ENCODE data around the gene HERC4. TPM values are rescaled to one million over a fixed set of nuclear protein-coding genes. Genes with fewer than 3 reads are reported as not detected.

Gene HERC4
- total and polyA plus RNA-seq, 4 donors: 7.3 to 53.2 (median 16.0) TPM

GRCh38 chr10:68087685-68088401, 12.8 kb upstream of the HERC4 start:
- H3K27me3 ChIP-seq (ENCODE audit: control insufficient read depth in 4 of 4, insufficient read depth in 4 of 4, low read length in 3 of 4): no peaks in the 10 kb centered on the region
- no peak overlapping the region for H3K4me3 ChIP-seq (ENCODE audit: low read depth in 1 of 3, low read length in 3 of 3)
- WGBS: 69% methylated on average over 2 of the region's 2 CpGs
- H3K9me3 ChIP-seq (ENCODE audit: control insufficient read depth in 4 of 4, low read length in 3 of 4): no peaks in the 10 kb centered on the region
- no peak for DNase-seq (ENCODE audit: low spot score)
- no peaks in the 10 kb centered on the region for H3K36me3 ChIP-seq (ENCODE audit: control insufficient read depth in 4 of 4, insufficient read depth in 3 of 4, low read depth in 1 of 4, low read length in 3 of 4)
- peaks cover 0 to 9% (median 5%) of the 10 kb centered on the region in 4 donors for H3K4me1 ChIP-seq (ENCODE audit: control insufficient read depth in 4 of 4, insufficient read depth in 4 of 4, low read length in 3 of 4)
- H3K27ac ChIP-seq (ENCODE audit: low read depth in 1 of 2, low read length in 2 of 2): no peak overlapping the region
- TF ChIP-seq EGR1 (IDR thresholded peaks at IDR 0.05; ENCODE audit: low read depth in 2 of 2): no peak
- no peak for TF ChIP-seq YY1 (IDR thresholded peaks at IDR 0.05)
- no peak for TF ChIP-seq NR2F2 (IDR thresholded peaks at IDR 0.05)
- no peak for TF ChIP-seq ATF3 (IDR thresholded peaks at IDR 0.05)
- TF ChIP-seq REST (IDR thresholded peaks at IDR 0.05): no peak
- no peak for TF ChIP-seq HNF4G (IDR thresholded peaks at IDR 0.05)
- TF ChIP-seq RAD21 (IDR thresholded peaks at IDR 0.05): no peak
- TF ChIP-seq FOXA2 (IDR thresholded peaks at IDR 0.05): no peak
- TF ChIP-seq FOXA1 (IDR thresholded peaks at IDR 0.05): no peak
- TF ChIP-seq TAF1 (conservative IDR thresholded peaks at IDR 0.05): no peak
- TF ChIP-seq MAX (IDR thresholded peaks at IDR 0.05): no peak
- no peak for TF ChIP-seq GABPA (IDR thresholded peaks at IDR 0.05 in 1 of 2, conservative IDR thresholded peaks at IDR 0.05 in 1 of 2)
- H3K9ac ChIP-seq (ENCODE audit: low read depth in 1 of 2, low read length in 2 of 2): no peak overlapping the region

- Histone ChIP-seq H3K36me3 (ENCODE audit: control insufficient read depth in 4 of 4, insufficient read depth in 3 of 4, low read depth in 1 of 4, low read length in 3 of 4) (no peaks in the 10 kb centered on the region), H3K27me3 (ENCODE audit: control insufficient read depth in 4 of 4, insufficient read depth in 4 of 4, low read length in 3 of 4) (no peaks in the 10 kb centered on the region), H3K4me1 (ENCODE audit: control insufficient read depth in 4 of 4, insufficient read depth in 4 of 4, low read length in 3 of 4) (peaks cover 0 to 9% (median 5%) of the 10 kb centered on the region in 4 donors), H3K9ac (ENCODE audit: low read depth in 1 of 2, low read length in 2 of 2) (no peak overlapping the region), H3K9me3 (ENCODE audit: control insufficient read depth in 4 of 4, low read length in 3 of 4) (no peaks in the 10 kb centered on the region), H3K27ac (ENCODE audit: low read depth in 1 of 2, low read length in 2 of 2) (no peak overlapping the region), H3K4me3 (ENCODE audit: low read depth in 1 of 3, low read length in 3 of 3) (no peak overlapping the region)
- 68% methylated on average over 7 of the region's 7 CpGs for WGBS
- DNase-seq (ENCODE audit: low spot score): no peak
- TF ChIP-seq MAX (IDR thresholded peaks at IDR 0.05) (no peak), FOXA1 (IDR thresholded peaks at IDR 0.05) (peak; percentile 92), RAD21 (IDR thresholded peaks at IDR 0.05) (peak in 1 of 2 donors; percentile 8), JUND (IDR thresholded peaks at IDR 0.05) (peak in 1 of 2 donors; percentile 22), REST (IDR thresholded peaks at IDR 0.05) (no peak), HNF4A (conservative IDR thresholded peaks at IDR 0.05) (peak; percentile 39 to 49), YY1 (IDR thresholded peaks at IDR 0.05) (no peak), RXRA (IDR thresholded peaks at IDR 0.05) (peak in 1 of 2 donors; percentile 31), ATF3 (IDR thresholded peaks at IDR 0.05) (no peak), NR2F2 (IDR thresholded peaks at IDR 0.05) (no peak), FOXA2 (IDR thresholded peaks at IDR 0.05) (peak; percentile 97), CTCF (IDR thresholded peaks at IDR 0.05; ENCODE audit: low read depth, low read length, missing input control) (no peak), ZBTB33 (IDR thresholded peaks at IDR 0.05) (no peak)
These were observed 12.0 kb upstream of the HERC4 start for GRCh38 chr10:68086910-68087684.
